ENCODE results near the gene SUPT4H1.

Gene SUPT4H1

GRCh38 chr17:58306131-58306951, 45.7 kb downstream of the SUPT4H1 start:
- H3K4me3 ChIP-seq (ENCODE audit: low read depth, low read length): no peak overlapping the region
- no peak for TF ChIP-seq CTCF (IDR thresholded peaks at IDR 0.05; ENCODE audit: insufficient read depth, low read length, missing control alignments)
- ChIA-PET POLR2A (no interaction called here), CTCF (interaction anchor here (1.0 to 4.3 kb wide), 3 partner anchors 10 to 142 kb away, joined by 3 to 30 read pairs (median 3); no protein-coding TSS in a partner anchor)
- no peak for DNase-seq (ENCODE audit: low read depth, low spot score)

- POLR2A ChIA-PET: no interaction called here
- TF ChIP-seq CTCF (IDR thresholded peaks at IDR 0.05; ENCODE audit: insufficient read depth, low read length, missing control alignments): no peak
Measured at GRCh38 chr17:58305626-58306025, 46.4 kb downstream of the SUPT4H1 start.

GRCh38 chr17:58304750-58305486, 47.1 kb downstream of the SUPT4H1 start:
- no peak for TF ChIP-seq CTCF (IDR thresholded peaks at IDR 0.05; ENCODE audit: insufficient read depth, low read length, missing control alignments)
- POLR2A ChIA-PET: no interaction called here

More at GRCh38 chr17:58305626-58306025, 46.4 kb downstream of the SUPT4H1 start:
- CTCF ChIA-PET: interaction anchor here (1.0 to 4.3 kb wide), 5 partner anchors 11 to 143 kb away, joined by 3 to 30 read pairs (median 4); no protein-coding TSS in a partner anchor
- no peak overlapping the region for H3K4me3 ChIP-seq (ENCODE audit: low read depth, low read length)
- no peak for DNase-seq (ENCODE audit: low read depth, low spot score)

GRCh38 chr17:58303971-58304749, 47.8 kb downstream of the SUPT4H1 start:
- CTCF ChIA-PET: interaction anchor here (0.6 to 4.3 kb wide), 16 partner anchors 8 to 144 kb away, joined by 3 to 30 read pairs (median 4); partner anchors contain the start of gene RNF43
- no peak for DNase-seq (ENCODE audit: low read depth, low spot score)
- TF ChIP-seq CTCF (IDR thresholded peaks at IDR 0.05; ENCODE audit: insufficient read depth, low read length, missing control alignments): peak; percentile 85
- POLR2A ChIA-PET: no interaction called here
- H3K4me3 ChIP-seq (ENCODE audit: low read depth, low read length): no peak overlapping the region

More at GRCh38 chr17:58304750-58305486, 47.1 kb downstream of the SUPT4H1 start:
- CTCF ChIA-PET: interaction anchor here (0.6 to 4.3 kb wide), 11 partner anchors 7 to 143 kb away, joined by 3 to 30 read pairs (median 4); partner anchors contain the start of gene RNF43
- no peak for DNase-seq (ENCODE audit: low read depth, low spot score)
- no peak overlapping the region for H3K4me3 ChIP-seq (ENCODE audit: low read depth, low read length)

GRCh38 chr17:58302919-58303585, 48.9 kb downstream of the SUPT4H1 start:
- no peak for TF ChIP-seq CTCF (IDR thresholded peaks at IDR 0.05; ENCODE audit: insufficient read depth, low read length, missing control alignments)
- POLR2A ChIA-PET: no interaction called here
- no peak overlapping the region for H3K4me3 ChIP-seq (ENCODE audit: low read depth, low read length)
- CTCF ChIA-PET: interaction anchor here (0.7 to 4.3 kb wide), 5 partner anchors 14 to 145 kb away, joined by 3 to 30 read pairs (median 3); no protein-coding TSS in a partner anchor
- DNase-seq (ENCODE audit: low read depth, low spot score): no peak

Measured in AG04449 (cell line).